Mononuclear cell (primary cell): ENCODE measurements around the gene LY6G6F. TPM values are rescaled to one million over a fixed set of nuclear protein-coding genes. Genes with fewer than 3 reads are reported as not detected.

Experiments used
- H3K27me3 ChIP-seq: 2 replicates; pipeline ENCODE4 v1.6.0; 2011; ENCODE audit warnings: low read length, control low read depth; ENCODE audit not compliant: insufficient read depth
- H3K4me1 ChIP-seq: 2 replicates; pipeline ENCODE4 v1.5.1; 2011; ENCODE audit warnings: mild to moderate bottlenecking, low read length, control low read depth; ENCODE audit not compliant: insufficient read depth
- H3K4me3 ChIP-seq: 2 replicates; pipeline ENCODE4 v1.5.1; 2011; ENCODE audit warnings: mild to moderate bottlenecking, low read length, moderate library complexity
- H3K9me3 ChIP-seq: 2 replicates; pipeline ENCODE4 v1.5.1; 2011; ENCODE audit warnings: low read depth, mild to moderate bottlenecking, control low read depth, low read length
- total RNA-seq: library from RNA; depleted of rRNA; stranded (reverse); fragments of >200 nt; gene quantifications from one replicate; pipeline ENCODE4 v1.2.3, GENCODE V29; 2012

Gene LY6G6F
- total RNA-seq, 1 donor: 7.7 TPM

DNA sequence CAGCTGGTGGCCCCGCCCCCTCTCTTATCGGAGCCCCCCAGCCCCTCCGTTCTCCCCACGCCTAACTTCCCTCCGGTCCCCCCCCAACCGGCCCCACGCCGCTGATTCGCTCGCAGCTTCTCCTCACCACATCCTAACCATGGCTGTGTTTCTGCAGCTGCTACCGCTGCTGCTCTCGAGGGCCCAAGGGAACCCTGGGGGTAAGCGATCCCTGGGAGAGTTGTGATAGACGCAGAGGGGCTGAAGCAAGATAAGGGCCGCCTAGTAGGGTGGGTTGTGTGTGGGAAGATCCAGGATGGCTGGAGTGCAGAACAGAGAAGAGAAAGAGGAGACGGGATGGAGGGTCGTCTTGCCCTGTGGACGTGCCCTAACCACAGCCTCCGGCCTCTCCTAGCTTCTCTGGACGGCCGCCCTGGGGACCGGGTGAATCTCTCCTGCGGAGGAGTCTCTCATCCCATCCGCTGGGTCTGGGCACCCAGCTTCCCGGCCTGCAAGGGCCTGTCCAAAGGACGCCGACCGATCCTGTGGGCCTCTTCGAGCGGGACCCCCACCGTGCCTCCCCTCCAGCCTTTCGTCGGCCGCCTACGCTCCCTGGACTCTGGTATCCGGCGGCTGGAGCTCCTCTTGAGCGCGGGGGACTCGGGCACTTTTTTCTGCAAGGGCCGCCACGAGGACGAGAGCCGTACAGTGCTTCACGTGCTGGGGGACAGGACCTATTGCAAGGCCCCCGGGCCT, 16.7 kb downstream of the LY6G6F start, which contains the start of gene MPIG6B:
Gene MPIG6B, plus strand, starts transcription at position 129 of the 735 bp plus-strand sequence. Its CDS starts 11 bp downstream, at position 140.
- H3K4me1 ChIP-seq: peaks cover 33% of the 10 kb centered on the region
- no peaks in the 10 kb centered on the region for H3K27me3 ChIP-seq
- H3K9me3 ChIP-seq: no peaks in the 10 kb centered on the region
- no peak within 1 kb of the TSS for H3K4me3 ChIP-seq

- no peaks in the 10 kb centered on the region for H3K27me3 ChIP-seq
- H3K4me1 ChIP-seq: peaks cover 40% of the 10 kb centered on the region
- H3K9me3 ChIP-seq: no peaks in the 10 kb centered on the region
- no peak overlapping the region for H3K4me3 ChIP-seq
Observed at GRCh38 chr6:31723980-31724691, 17.5 kb downstream of the LY6G6F start.

- Histone ChIP-seq H3K27me3 (no peaks in the 10 kb centered on the region), H3K4me3 (no peak overlapping the region), H3K4me1 (peaks cover 56% of the 10 kb centered on the region), H3K9me3 (no peaks in the 10 kb centered on the region)
Observed at GRCh38 chr6:31725502-31726350, 19.1 kb downstream of the LY6G6F start.

DNA sequence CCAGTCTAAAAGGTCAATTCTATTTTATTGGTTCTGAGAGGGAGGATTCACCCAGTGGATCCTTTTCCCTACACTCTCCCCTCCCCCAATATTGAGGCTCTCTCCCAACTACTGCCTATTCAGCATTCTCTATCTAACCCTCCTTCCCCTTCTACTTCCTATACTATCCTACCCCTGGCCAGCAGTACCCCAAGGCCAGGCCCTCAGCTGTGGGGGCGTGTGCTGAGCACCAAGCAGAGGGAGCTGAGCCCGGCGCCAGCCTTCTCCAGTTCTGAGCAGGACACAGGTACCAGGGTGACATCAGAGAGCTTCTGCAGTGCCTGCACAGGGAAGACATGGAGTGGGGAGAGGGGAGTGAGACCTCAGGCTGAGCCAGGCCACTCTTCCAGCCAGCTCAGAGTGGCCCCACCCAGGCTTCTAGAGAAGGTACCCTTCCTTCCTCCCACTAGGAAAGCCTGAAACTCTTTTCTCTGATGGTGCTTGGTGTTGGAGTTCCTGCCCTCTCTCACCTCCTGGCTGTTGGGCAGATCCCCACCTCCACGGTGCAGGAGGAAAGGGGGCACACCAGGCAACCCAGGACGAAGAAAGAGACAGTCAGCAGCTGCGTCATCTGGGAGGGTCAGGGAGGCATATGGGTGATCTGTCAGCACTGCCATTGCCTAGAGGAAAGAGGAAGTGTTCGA, 20.5 kb downstream of the LY6G6F start:
- Histone ChIP-seq H3K4me1 (peaks cover 64% of the 10 kb centered on the region), H3K27me3 (no peaks in the 10 kb centered on the region), H3K9me3 (no peaks in the 10 kb centered on the region), H3K4me3 (no peak overlapping the region)

DNA sequence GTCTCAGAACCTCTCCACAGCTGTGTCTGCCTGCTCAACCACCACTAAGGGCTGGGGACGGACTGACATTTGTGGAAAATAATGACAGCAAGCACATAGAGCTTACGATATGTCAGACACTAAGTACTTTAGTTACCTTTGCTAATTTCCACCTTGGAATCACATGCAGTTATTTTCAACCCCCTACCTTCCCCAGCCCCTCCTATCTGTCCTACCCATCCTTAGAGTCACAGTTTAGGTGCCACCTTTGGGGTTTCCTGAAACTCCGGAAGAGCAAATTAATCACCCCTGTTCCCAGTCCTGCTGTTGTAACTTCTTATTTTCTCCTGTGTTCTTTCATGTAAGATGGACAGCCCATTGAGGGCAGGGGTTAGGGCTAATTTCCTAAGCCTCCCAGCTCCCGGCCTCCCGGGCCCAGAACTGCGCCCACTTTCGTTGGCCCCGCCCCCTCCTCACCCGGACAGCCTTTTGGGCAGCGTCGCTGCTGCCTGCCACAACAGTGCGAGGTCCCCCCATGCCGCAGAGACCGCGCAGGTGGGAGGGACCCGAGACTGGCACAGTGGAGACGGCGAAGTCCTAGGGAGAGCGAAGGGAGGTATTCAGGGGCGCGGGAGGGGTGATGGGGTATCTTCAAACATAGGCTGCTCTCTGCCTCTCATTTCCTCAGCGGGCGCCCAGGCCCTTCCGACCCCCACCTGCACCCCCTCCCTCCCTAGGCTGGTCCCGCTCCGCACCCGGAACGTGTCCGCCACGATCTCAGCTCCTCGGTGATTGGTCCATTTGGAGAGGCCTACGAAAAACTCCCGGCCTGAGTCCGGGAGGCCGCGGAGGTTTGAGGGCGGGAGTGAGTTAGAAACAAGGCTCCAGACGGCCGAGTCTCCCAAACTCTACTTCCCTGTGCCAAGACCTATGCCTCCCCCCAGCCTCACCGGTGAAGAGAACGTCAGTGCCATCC, 21.3 kb downstream of the LY6G6F start:
- H3K4me1 ChIP-seq: peaks cover 71% of the 10 kb centered on the region
- no peaks in the 10 kb centered on the region for H3K27me3 ChIP-seq
- no peaks in the 10 kb centered on the region for H3K9me3 ChIP-seq
- H3K4me3 ChIP-seq: no peak overlapping the region

DNA sequence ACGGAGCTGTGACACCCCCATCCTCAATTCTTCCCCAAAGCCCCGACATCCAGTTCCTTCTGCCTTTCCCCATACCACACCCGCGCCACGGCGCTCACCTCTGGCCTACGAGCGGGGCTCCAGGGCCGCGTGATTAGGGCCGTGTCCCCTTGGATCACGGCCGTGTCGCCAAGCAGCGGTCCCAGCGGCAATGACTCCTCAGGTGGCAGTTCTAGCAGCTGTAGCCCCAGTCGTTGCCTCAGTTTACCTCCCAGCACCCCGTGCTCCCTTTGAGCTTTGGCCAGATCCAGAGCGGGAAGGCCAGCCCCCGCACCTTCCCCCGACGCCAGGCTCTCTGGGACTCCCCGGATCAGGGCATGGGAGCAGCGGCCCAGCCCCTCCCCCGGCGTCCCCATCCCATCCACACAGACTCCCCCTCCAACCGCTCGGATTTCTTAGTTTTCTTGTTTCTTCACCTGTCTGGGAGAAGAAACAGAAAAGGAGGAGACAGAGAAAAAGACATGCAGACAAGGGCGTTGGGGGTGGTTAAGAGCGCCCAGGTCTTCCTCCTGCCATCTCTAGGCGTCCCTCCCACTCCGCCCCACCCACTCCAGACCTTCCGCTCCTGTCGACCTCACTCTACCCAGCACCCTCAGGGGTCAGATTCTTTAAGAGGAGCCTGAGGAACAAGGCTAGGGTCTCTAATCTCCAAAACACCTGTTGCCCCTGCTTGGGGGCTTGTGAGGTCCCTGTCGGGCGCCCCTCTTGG, 22.3 kb downstream of the LY6G6F start, which contains the start of gene DDAH2:
Gene DDAH2, minus strand, starts transcription at position 533 of the 748 bp plus-strand sequence. Its CDS starts 138 bp downstream, at position 395.
- H3K4me3 ChIP-seq: peak within 1 kb of the TSS; percentile 73
- H3K4me1 ChIP-seq: peaks cover 77% of the 10 kb centered on the region
- H3K27me3 ChIP-seq: no peaks in the 10 kb centered on the region
- H3K9me3 ChIP-seq: no peaks in the 10 kb centered on the region

DNA sequence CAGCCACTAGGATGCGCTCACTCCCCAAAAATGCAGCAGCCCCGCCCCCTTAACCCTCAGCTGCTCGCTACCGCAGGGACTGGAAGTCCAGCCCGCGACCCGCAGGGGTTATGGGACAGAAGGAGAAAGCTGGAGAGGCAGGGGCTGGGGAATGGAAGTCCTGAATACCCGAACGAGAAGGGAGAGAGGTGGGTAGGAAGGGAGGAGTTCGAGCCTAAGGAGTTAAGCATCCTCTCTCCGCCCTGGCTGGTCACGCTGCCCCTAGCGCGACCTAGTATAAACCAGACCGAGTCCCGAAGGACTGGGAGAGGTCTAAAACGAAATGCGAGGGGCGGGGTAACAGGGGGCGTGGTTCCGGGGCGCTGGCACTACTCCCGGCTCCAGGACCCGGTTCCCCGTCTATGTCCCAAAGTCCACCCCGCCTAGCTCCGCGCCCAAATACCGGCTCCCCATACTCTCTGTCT, 22.9 kb downstream of the LY6G6F start:
- H3K27me3 ChIP-seq: no peaks in the 10 kb centered on the region
- H3K4me3 ChIP-seq: peak overlapping the region; percentile 73
- H3K4me1 ChIP-seq: peaks cover 83% of the 10 kb centered on the region
- no peaks in the 10 kb centered on the region for H3K9me3 ChIP-seq

GRCh38 chr6:31729979-31730630, 23.4 kb downstream of the LY6G6F start:
- Histone ChIP-seq H3K4me1 (peaks cover 85% of the 10 kb centered on the region), H3K4me3 (peak overlapping the region; percentile 73), H3K27me3 (no peaks in the 10 kb centered on the region), H3K9me3 (no peaks in the 10 kb centered on the region)

DNA sequence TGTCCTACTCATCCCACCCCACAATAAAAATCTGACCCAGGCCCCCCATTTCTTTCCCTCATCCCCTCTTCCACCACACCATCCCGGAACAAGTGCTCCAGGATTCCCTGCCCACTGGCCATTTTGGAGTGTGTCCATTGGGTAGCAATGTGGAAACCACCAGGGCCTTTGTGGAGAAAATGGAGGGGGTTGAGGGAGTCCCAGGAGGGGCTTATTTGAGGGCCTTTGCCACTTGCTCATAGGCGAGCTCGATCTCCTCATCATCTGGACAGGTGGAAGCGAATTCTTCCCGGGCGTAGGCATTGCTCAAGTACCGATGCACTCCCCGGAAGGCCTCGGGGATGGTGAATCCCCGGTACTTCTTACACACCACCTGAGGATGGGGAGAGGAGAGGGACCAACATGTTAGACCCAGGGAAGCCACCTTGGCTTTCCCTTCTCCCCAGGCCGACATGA, 24.0 kb downstream of the LY6G6F start:
- H3K4me3 ChIP-seq: no peak overlapping the region
- H3K4me1 ChIP-seq: peaks cover 83% of the 10 kb centered on the region

DNA sequence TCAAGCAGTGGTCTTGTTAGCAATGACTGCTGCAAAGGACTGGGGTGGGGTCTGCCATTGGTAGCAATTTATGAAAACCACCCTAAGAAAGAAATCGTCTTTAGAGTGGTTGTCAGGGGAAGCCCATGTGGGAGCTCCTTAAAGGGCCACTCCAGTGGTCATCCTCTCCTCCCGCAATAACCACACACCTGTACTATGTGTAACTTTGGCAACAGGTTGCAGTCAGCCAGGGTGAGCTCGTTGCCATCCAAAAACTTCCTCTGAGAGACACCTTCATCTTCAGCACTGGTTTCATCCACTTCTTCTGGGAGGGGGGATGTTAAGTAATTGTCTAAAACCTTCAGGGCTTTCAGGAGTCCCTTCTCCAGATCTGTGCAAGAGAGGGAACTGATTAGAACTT, 25.4 kb downstream of the LY6G6F start:
- Histone ChIP-seq H3K27me3 (no peaks in the 10 kb centered on the region), H3K9me3 (no peaks in the 10 kb centered on the region), H3K4me3 (no peak overlapping the region), H3K4me1 (peaks cover 77% of the 10 kb centered on the region)

More for the DNA sequence above, 24.0 kb downstream of the LY6G6F start:
- Histone ChIP-seq H3K9me3 (no peaks in the 10 kb centered on the region), H3K27me3 (no peaks in the 10 kb centered on the region)

GRCh38 chr6:31733734-31734133, 27.1 kb downstream of the LY6G6F start:
- no peaks in the 10 kb centered on the region for H3K27me3 ChIP-seq
- no peaks in the 10 kb centered on the region for H3K9me3 ChIP-seq
- H3K4me1 ChIP-seq: peaks cover 77% of the 10 kb centered on the region
- no peak overlapping the region for H3K4me3 ChIP-seq

GRCh38 chr6:31734247-31734820, 27.7 kb downstream of the LY6G6F start:
- Histone ChIP-seq H3K4me1 (peaks cover 77% of the 10 kb centered on the region), H3K27me3 (no peaks in the 10 kb centered on the region), H3K4me3 (peak overlapping the region; percentile 92), H3K9me3 (no peaks in the 10 kb centered on the region)
